ENCODE data around the gene PSMC3.

DNA sequence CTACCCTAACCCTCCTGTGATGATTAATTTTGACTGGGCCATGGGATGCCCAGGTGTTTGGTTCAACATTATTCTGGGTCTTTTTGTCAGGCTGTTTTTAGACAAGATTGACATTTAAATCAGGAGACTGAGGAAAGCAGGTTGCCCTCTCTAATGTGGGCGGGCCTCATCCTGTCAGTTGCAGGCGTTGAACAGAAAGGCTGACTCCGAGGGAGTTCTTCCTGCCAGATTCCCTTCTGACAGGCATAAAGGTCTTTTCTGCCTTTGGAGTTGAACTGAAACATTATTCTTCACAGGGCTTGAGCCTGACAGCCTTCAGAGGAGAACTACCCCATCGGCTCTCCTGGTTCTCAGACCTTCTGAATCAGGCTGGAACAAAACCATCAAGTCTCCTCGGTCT is 4.3 kb upstream of the PSMC3 start:
- TF ChIP-seq POLR2AphosphoS5 (IDR thresholded peaks at IDR 0.05; ENCODE audit: low read depth, low read length) (no peak), TAF1 (IDR thresholded peaks at IDR 0.05; ENCODE audit: borderline replicate concordance, insufficient read depth, low read length) (no peak), FOXP2 (optimal IDR thresholded peaks at IDR 0.05; ENCODE audit: borderline replicate concordance, extremely low read depth, extremely low read length, insufficient read depth) (no peak)
- TF ChIP-seq, protein P1, sequence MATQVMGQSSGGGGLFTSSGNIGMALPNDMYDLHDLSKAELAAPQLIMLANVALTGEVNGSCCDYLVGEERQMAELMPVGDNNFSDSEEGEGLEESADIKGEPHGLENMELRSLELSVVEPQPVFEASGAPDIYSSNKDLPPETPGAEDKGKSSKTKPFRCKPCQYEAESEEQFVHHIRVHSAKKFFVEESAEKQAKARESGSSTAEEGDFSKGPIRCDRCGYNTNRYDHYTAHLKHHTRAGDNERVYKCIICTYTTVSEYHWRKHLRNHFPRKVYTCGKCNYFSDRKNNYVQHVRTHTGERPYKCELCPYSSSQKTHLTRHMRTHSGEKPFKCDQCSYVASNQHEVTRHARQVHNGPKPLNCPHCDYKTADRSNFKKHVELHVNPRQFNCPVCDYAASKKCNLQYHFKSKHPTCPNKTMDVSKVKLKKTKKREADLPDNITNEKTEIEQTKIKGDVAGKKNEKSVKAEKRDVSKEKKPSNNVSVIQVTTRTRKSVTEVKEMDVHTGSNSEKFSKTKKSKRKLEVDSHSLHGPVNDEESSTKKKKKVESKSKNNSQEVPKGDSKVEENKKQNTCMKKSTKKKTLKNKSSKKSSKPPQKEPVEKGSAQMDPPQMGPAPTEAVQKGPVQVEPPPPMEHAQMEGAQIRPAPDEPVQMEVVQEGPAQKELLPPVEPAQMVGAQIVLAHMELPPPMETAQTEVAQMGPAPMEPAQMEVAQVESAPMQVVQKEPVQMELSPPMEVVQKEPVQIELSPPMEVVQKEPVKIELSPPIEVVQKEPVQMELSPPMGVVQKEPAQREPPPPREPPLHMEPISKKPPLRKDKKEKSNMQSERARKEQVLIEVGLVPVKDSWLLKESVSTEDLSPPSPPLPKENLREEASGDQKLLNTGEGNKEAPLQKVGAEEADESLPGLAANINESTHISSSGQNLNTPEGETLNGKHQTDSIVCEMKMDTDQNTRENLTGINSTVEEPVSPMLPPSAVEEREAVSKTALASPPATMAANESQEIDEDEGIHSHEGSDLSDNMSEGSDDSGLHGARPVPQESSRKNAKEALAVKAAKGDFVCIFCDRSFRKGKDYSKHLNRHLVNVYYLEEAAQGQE (IDR thresholded peaks at IDR 0.05; ENCODE audit: insufficient read depth in 1 of 2, low read depth in 2 of 2, low read length in 2 of 2): no peak
